ENCODE data around the gene NTNG1.

The NTNG1 gene

GRCh38 chr1:107315652-107316051 is 174.8 kb downstream of the NTNG1 start:
- Histone ChIP-seq H3K4me2 (no peak overlapping the region), H3K9me3 (replicated peaks in 1 of 11) (no peaks in the 10 kb centered on the region), H3K27me3 (no peaks in the 10 kb centered on the region), H3K4me3 (no peak overlapping the region), H4K20me1 (no peaks in the 10 kb centered on the region), H3K9ac (no peak overlapping the region), H3K36me3 (no peaks in the 10 kb centered on the region), H3K27ac (no peak overlapping the region), H3K4me1 (no peaks in the 10 kb centered on the region)
- no peak for TF ChIP-seq Cebpa-rat (IDR thresholded peaks at IDR 0.05)

GRCh38 chr1:107318932-107319331 is 178.1 kb downstream of the NTNG1 start:
- Histone ChIP-seq H3K36me3 (no peaks in the 10 kb centered on the region), H3K9ac (no peak overlapping the region), H3K27ac (no peak overlapping the region), H4K20me1 (no peaks in the 10 kb centered on the region; a peak in 1 of 22 replicates), H3K9me3 (replicated peaks in 1 of 11) (no peaks in the 10 kb centered on the region), H3K4me2 (no peak overlapping the region), H3K4me3 (no peak overlapping the region), H3K4me1 (no peaks in the 10 kb centered on the region), H3K27me3 (no peaks in the 10 kb centered on the region)
- TF ChIP-seq Cebpa-rat (IDR thresholded peaks at IDR 0.05): no peak

GRCh38 chr1:107323784-107324183 is 182.9 kb downstream of the NTNG1 start:
- H3K4me2 ChIP-seq: no peak overlapping the region
- no peaks in the 10 kb centered on the region; a peak in 1 of 22 replicates for H4K20me1 ChIP-seq
- H3K9ac ChIP-seq: no peak overlapping the region
- H3K4me3 ChIP-seq: no peak overlapping the region
- no peaks in the 10 kb centered on the region for H3K27me3 ChIP-seq
- H3K27ac ChIP-seq: no peak overlapping the region
- TF ChIP-seq Cebpa-rat (IDR thresholded peaks at IDR 0.05): no peak
- H3K4me1 ChIP-seq: peaks cover 0 to 10% (median 4%) of the 10 kb centered on the region in 10 experiments; a peak in 9 of 20 replicates
- no peaks in the 10 kb centered on the region for H3K36me3 ChIP-seq
- no peaks in the 10 kb centered on the region for H3K9me3 ChIP-seq (replicated peaks in 1 of 11)

GRCh38 chr1:107326824-107327445 is 186.1 kb downstream of the NTNG1 start:
- H4K20me1 ChIP-seq: no peaks in the 10 kb centered on the region

GRCh38 chr1:107327446-107327845 is 186.6 kb downstream of the NTNG1 start:
- H3K4me2 ChIP-seq: peak overlapping the region in 3 of 11 experiments; percentile 16 to 50 (median 22); a peak in 4 of 22 replicates
- H3K36me3 ChIP-seq: no peaks in the 10 kb centered on the region
- H3K4me1 ChIP-seq: peaks cover 0 to 10% (median 4%) of the 10 kb centered on the region in 10 experiments; a peak in 9 of 20 replicates
- no peak overlapping the region for H3K4me3 ChIP-seq
- H4K20me1 ChIP-seq: no peaks in the 10 kb centered on the region
- no peak overlapping the region for H3K9ac ChIP-seq
- no peaks in the 10 kb centered on the region for H3K9me3 ChIP-seq (replicated peaks in 1 of 11)
- no peak overlapping the region for H3K27ac ChIP-seq
- no peak for TF ChIP-seq Cebpa-rat (IDR thresholded peaks at IDR 0.05)
- H3K27me3 ChIP-seq: no peaks in the 10 kb centered on the region

More at GRCh38 chr1:107326824-107327445, 186.1 kb downstream of the NTNG1 start:
- no peak overlapping the region for H3K4me3 ChIP-seq
- TF ChIP-seq Cebpa-rat (IDR thresholded peaks at IDR 0.05): no peak
- no peaks in the 10 kb centered on the region for H3K27me3 ChIP-seq
- H3K27ac ChIP-seq: no peak overlapping the region
- H3K9ac ChIP-seq: no peak overlapping the region
- no peaks in the 10 kb centered on the region for H3K9me3 ChIP-seq (replicated peaks in 1 of 11)
- peak overlapping the region in 7 of 11 experiments; percentile 7 to 50 (median 17); a peak in 7 of 22 replicates for H3K4me2 ChIP-seq
- H3K36me3 ChIP-seq: no peaks in the 10 kb centered on the region
- H3K4me1 ChIP-seq: peaks cover 0 to 10% (median 4%) of the 10 kb centered on the region in 10 experiments; a peak in 9 of 20 replicates

GRCh38 chr1:107328087-107328486 is 187.2 kb downstream of the NTNG1 start:
- Histone ChIP-seq H3K27ac (no peak overlapping the region), H3K4me3 (no peak overlapping the region), H3K9me3 (replicated peaks in 1 of 11) (no peaks in the 10 kb centered on the region), H3K27me3 (no peaks in the 10 kb centered on the region), H3K4me1 (peaks cover 0 to 10% (median 4%) of the 10 kb centered on the region in 10 experiments; a peak in 9 of 20 replicates), H3K9ac (no peak overlapping the region), H3K4me2 (no peak overlapping the region), H4K20me1 (no peaks in the 10 kb centered on the region), H3K36me3 (no peaks in the 10 kb centered on the region)
- no peak for TF ChIP-seq Cebpa-rat (IDR thresholded peaks at IDR 0.05)

- Histone ChIP-seq H3K4me2 (no peak overlapping the region), H3K27me3 (no peaks in the 10 kb centered on the region), H3K4me1 (no peaks in the 10 kb centered on the region), H3K4me3 (no peak overlapping the region), H3K27ac (no peak overlapping the region), H3K36me3 (no peaks in the 10 kb centered on the region), H3K9me3 (replicated peaks in 1 of 11) (no peaks in the 10 kb centered on the region), H3K9ac (no peak overlapping the region), H4K20me1 (no peaks in the 10 kb centered on the region)
- no peak for TF ChIP-seq Cebpa-rat (IDR thresholded peaks at IDR 0.05)
Observed at GRCh38 chr1:107339775-107340174, 198.9 kb downstream of the NTNG1 start.

GRCh38 chr1:107342316-107342715 is 201.5 kb downstream of the NTNG1 start:
- H3K4me2 ChIP-seq: no peak overlapping the region
- H3K9ac ChIP-seq: no peak overlapping the region
- no peaks in the 10 kb centered on the region for H3K9me3 ChIP-seq (replicated peaks in 1 of 11)

GRCh38 chr1:107342768-107343167 is 201.9 kb downstream of the NTNG1 start:
- H3K27ac ChIP-seq: no peak overlapping the region
- H4K20me1 ChIP-seq: no peaks in the 10 kb centered on the region
- H3K9me3 ChIP-seq (replicated peaks in 1 of 11): no peaks in the 10 kb centered on the region
- H3K27me3 ChIP-seq: no peaks in the 10 kb centered on the region
- no peak overlapping the region for H3K4me3 ChIP-seq
- H3K4me2 ChIP-seq: no peak overlapping the region
- H3K4me1 ChIP-seq: no peaks in the 10 kb centered on the region
- no peak for TF ChIP-seq Cebpa-rat (IDR thresholded peaks at IDR 0.05)
- H3K9ac ChIP-seq: no peak overlapping the region
- H3K36me3 ChIP-seq: no peaks in the 10 kb centered on the region

More at GRCh38 chr1:107342316-107342715, 201.5 kb downstream of the NTNG1 start:
- Histone ChIP-seq H3K4me3 (no peak overlapping the region), H3K4me1 (no peaks in the 10 kb centered on the region), H4K20me1 (no peaks in the 10 kb centered on the region), H3K27ac (no peak overlapping the region), H3K36me3 (no peaks in the 10 kb centered on the region), H3K27me3 (no peaks in the 10 kb centered on the region)
- TF ChIP-seq Cebpa-rat (IDR thresholded peaks at IDR 0.05): no peak

- Histone ChIP-seq H3K4me3 (no peak overlapping the region), H3K9ac (no peak overlapping the region), H3K27me3 (no peaks in the 10 kb centered on the region), H3K27ac (no peak overlapping the region), H3K4me2 (no peak overlapping the region), H4K20me1 (no peaks in the 10 kb centered on the region), H3K4me1 (no peaks in the 10 kb centered on the region), H3K9me3 (replicated peaks in 1 of 11) (no peaks in the 10 kb centered on the region), H3K36me3 (no peaks in the 10 kb centered on the region)
- no peak for TF ChIP-seq Cebpa-rat (IDR thresholded peaks at IDR 0.05)
Observed at GRCh38 chr1:107343601-107344000, 202.8 kb downstream of the NTNG1 start.

All from BLaER1 treated with 17β-estradiol and CSF1 and Interleukin-3, amounts not matched to agents 10 nM and 100 nM (cell line).